ENCODE results near the gene PJA2. TPM values are rescaled to one million over a fixed set of nuclear protein-coding genes. Genes with fewer than 3 reads are reported as not detected.
"Not testable (repeated sequence)": the region's sequence is repeated elsewhere in the genome, so short reads cannot be mapped to it uniquely, and the experiment has no call there.

The PJA2 gene
- total and polyA plus RNA-seq, 8 donors = 81.4 to 147 (median 125) TPM

DNA sequence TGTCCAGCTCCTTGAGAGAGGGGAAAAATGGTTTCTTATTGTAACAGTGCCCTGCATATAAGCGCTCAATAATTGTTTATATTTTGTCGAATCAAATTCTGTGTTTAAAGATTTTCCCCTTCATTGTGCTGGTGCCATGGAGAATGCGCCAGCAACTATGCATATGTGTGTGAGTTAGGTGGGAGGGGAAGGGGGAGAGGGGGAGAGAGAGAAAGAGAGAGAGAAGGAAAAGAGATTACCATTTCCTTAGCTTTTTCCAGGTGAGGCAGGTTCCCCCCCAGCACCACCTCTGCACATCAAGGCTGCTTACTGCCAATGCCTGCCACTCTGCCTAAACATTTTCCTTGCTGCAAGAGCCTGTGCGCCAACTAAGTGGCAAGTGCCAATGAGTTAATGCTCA is 111.0 kb downstream of the PJA2 start:
- Histone ChIP-seq H3K4me1 (no peaks in the 10 kb centered on the region), H3K27me3 (no peaks in the 10 kb centered on the region), H3K4me3 (no peak overlapping the region), H3K27ac (no peak overlapping the region), H3K9me3 (no peaks in the 10 kb centered on the region), H3K36me3 (no peaks in the 10 kb centered on the region)
- intact Hi-C loops (cut with DNase I) = no loop called here
- DNase-seq = no peak
- no peak for ATAC-seq
- TF ChIP-seq, protein P1, sequence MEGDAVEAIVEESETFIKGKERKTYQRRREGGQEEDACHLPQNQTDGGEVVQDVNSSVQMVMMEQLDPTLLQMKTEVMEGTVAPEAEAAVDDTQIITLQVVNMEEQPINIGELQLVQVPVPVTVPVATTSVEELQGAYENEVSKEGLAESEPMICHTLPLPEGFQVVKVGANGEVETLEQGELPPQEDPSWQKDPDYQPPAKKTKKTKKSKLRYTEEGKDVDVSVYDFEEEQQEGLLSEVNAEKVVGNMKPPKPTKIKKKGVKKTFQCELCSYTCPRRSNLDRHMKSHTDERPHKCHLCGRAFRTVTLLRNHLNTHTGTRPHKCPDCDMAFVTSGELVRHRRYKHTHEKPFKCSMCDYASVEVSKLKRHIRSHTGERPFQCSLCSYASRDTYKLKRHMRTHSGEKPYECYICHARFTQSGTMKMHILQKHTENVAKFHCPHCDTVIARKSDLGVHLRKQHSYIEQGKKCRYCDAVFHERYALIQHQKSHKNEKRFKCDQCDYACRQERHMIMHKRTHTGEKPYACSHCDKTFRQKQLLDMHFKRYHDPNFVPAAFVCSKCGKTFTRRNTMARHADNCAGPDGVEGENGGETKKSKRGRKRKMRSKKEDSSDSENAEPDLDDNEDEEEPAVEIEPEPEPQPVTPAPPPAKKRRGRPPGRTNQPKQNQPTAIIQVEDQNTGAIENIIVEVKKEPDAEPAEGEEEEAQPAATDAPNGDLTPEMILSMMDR (IDR thresholded peaks at IDR 0.05) = no peak

DNA sequence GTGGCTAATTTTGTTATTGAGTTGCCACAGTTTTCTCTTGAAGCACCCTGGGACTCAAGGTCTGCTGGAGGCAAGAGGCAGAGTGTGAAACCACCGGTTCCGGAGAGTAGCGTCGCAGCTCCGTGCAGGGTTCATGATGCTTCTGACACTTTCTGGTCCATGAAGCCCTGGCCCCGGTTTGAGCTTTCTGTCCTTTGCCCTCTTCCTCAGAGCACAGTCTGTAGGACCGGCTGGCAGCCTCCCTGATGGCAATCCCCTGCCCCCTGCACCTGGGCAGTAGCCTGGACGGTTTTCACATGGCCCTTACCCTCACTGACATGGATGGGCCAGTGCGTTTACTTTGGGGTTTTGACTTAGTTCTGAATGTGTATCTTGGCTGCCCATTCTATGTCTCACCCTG is 111.9 kb downstream of the PJA2 start:
- no peaks in the 10 kb centered on the region for H3K9me3 ChIP-seq
- H3K27me3 ChIP-seq = no peaks in the 10 kb centered on the region
- DNase-seq = no peak
- H3K36me3 ChIP-seq = no peaks in the 10 kb centered on the region
- H3K4me1 ChIP-seq = no peaks in the 10 kb centered on the region
- no peak overlapping the region for H3K27ac ChIP-seq
- TF ChIP-seq, protein P1 (IDR thresholded peaks at IDR 0.05) = no peak
- intact Hi-C loops (cut with DNase I) = no loop called here
- no peak overlapping the region for H3K4me3 ChIP-seq
- ATAC-seq = no peak

DNA sequence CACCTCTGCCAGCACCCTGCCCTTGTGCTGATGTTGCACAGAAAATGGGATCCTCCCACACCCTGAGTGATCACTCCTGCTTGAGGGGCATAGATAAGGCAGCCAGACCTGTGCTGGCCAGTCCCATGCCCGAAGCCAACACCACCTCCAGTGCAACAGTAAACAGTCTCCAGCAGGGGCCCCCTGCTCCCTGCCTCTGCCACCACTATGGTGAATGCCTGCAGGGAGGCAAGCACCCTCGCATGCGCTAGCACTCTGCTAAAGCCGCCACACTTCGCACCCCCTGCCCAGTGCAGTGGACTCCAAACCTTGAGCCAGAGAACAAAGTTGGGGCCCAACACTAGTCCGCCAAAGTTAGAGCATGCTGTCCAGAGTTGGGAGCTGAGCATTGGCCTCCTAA is 118.7 kb downstream of the PJA2 start:
- Histone ChIP-seq H3K4me1 (no peaks in the 10 kb centered on the region), H3K9me3 (peaks cover 0 to 19% of the 10 kb centered on the region in 2 donors), H3K27ac (no peak overlapping the region), H3K36me3 (no peaks in the 10 kb centered on the region), H3K4me3 (no peak overlapping the region), H3K27me3 (no peaks in the 10 kb centered on the region)
- no peak for ATAC-seq
- intact Hi-C loops (cut with DNase I) = no loop called here
- TF ChIP-seq, protein P1 (IDR thresholded peaks at IDR 0.05) = no peak
- no peak for DNase-seq

DNA sequence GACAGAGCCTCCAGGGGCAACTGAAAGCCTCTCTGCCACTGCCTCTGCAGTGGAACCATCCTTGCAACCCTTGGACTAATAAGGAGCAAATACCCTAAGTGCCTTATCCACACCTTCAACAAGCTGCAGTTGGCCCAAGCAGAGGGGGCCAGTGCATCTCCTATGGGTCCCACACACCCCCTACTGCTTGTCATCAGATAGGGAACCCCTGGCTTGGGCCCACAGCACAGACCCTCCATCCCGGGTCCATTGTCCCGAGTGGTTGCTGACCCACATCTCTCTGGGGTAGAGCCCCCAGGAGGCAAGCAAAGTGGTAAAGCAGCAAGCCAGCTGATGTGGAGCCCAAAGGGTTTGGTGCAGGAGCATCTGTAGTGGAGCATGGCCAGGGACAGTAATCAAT is 119.5 kb downstream of the PJA2 start:
- intact Hi-C loops (cut with DNase I) = no loop called here
- Histone ChIP-seq H3K4me1 (no peaks in the 10 kb centered on the region), H3K36me3 (no peaks in the 10 kb centered on the region), H3K27ac (no peak overlapping the region), H3K9me3 (peaks cover 0 to 27% of the 10 kb centered on the region in 2 donors), H3K27me3 (no peaks in the 10 kb centered on the region), H3K4me3 (no peak overlapping the region)
- no peak for DNase-seq
- no peak for ATAC-seq
- TF ChIP-seq, protein P1 (IDR thresholded peaks at IDR 0.05) = no peak

DNA sequence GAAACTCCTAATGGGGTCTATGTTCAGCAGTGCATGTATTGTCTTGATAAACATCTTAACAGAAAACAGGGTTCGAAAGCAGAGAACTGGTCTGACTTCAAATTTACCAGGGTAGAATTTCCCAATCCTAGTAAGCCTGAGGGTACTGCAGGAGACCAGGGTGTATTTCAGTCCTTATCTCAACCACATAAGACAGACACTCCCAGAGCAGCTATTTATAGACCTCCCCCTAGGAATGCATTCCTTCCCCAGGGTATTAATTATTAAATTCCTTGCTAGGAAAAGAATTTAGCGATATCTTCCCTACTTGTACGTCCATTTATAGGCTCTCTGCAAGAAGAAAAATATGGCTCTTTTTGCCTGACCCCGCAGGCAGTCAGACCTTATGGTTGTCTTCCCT is 123.1 kb downstream of the PJA2 start:
- intact Hi-C loops (cut with DNase I); H3K4me1 ChIP-seq; H3K27me3 ChIP-seq; H3K4me3 ChIP-seq; H3K36me3 ChIP-seq; DNase-seq; ATAC-seq; H3K27ac ChIP-seq: not testable (repeated sequence)
- H3K9me3 ChIP-seq = peaks cover 0 to 42% of the 10 kb centered on the region in 2 donors

Data from left lung (tissue), 10 donors.